ENCODE results near the gene PGAM2.

Gene PGAM2

DNA sequence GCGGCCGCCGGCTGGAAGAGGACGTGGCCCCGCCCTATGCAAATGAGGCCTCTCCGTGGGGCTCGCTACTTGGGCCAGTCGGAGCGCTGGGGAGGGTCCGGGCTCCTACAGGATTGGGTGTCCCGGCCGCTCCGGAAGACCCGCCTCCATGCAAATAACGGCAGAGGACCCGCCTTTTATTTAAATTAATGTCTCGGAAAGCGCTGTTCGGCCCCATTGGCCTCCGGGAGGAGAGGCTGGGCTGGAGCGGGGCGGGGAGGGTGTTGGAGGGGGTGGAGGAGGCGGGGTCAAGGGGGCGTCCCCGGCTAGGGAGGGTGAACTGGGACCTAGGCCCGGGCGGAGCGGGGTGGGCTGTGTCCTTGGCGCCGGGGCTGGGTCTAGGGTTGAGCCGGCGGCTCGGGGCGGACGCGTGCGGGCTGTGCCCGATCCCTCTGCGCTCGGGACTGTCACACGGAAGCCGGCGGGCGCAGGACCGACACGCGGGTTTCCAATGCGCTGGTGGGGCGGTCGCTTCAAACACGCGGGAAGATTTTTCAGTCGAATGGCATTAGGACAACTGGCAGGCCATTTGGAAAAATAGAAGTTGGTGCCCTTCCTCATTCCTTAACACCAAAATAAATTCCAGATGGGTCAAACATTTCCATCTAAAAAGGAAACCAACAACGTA lies 17.3 kb upstream of the PGAM2 start:
- peak; percentile 100 for DNase-seq

DNA sequence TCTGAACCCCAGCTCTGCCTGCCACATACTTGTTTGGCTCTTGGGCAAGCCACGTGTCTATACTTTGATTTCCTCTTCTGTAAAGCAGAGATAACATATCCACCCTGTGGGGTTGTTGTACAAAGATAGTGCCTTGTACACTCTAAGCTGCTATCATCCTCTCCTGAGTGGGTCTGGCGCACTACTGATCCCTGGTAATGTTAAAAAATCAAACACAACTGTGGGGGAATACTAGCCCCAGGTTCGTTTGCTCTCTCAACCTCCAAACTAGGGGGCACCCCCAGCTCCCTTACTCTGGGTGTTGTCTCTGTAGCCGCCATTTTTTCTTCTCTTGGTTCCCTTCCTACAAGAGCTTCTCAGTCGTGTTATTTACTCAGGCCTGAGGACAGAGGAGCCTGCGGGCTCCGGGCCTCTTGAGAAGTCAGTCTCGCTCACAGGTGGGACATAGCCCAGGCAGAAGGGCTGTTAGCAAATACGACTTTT lies 15.9 kb upstream of the PGAM2 start:
- DNase-seq, result peak; percentile 95

DNA sequence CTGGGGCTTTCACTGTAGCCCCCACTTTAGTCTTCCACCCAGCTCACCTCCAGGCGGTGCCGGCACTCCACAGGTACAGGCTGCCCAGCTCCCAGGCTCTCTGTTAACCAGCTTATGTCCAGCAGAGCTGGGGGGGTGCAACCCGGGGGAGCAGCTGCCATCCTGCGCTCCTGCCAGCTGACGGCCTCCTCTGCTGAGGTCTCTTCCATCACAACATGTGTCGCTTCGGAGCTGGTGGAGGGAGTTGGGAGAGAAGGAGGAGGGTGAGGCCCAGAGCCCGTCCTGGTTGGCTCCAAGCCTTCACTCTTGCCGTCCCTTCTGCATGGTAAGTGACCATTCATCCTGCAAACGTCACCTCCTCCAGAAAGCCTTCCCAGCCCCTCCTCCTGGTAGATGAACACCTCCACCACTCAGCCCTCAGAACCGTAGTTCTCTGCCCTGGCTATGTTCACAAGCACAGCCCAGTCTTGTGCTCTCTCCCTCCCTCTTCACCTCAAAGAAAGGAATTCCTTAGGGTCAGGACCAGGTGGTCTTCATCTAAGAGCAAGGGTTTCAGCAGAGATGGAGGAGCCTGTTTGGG lies 15.4 kb upstream of the PGAM2 start:
- DNase-seq, result no peak

DNA sequence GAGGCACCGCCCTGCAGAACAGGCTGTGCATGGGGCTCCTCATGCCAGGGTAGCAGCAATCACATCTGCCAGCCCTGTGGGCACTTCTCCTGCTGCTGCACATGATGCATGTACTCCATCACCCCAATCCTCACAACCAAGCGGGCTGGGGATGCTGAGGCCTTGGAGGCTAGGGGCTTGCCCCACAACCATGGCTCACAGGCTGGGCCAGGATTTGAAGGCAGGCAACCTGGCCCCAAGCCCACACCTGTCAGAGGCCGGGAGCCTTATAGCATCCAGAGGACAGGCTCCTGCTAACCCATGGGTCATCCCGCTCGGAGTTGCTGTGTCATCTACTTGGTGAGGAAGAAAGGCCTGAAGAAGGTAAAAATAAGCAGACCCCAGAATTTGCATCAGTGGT lies 14.8 kb upstream of the PGAM2 start:
- no peak for DNase-seq

DNA sequence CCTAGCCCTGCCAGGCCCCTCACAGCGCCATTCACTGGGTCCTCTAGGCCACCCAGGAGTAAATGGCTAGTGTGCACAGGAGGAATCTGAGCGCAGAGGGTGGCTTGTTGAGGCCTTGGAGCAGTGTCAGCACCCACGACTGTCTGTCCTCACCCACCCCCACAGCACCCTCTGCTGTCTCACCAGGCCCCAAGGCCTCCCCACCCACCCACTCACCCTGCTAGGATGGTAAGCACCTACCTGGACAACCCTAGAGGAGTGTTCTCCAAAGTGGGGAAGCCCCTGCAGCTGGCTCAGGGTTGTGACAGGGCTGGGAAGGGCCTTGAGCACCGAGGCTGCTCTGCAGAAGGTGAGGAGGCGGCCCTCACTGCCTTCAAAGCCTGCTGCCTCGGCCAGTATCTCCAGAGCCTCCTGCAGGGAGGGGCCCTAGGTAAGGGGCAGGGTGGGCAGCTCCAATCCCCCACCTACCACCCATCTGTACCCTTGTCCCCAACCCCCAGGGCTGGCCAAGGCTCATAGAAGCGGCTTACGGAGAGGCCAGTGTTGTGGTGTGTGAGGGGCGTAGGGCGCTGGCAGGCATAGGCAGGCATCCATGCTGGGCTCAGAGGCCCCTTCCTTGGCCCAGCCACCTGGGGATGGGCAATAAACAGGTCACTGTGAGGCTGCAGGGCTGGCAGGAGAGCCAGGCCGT lies 14.1 kb upstream of the PGAM2 start:
- no peak for DNase-seq

DNA sequence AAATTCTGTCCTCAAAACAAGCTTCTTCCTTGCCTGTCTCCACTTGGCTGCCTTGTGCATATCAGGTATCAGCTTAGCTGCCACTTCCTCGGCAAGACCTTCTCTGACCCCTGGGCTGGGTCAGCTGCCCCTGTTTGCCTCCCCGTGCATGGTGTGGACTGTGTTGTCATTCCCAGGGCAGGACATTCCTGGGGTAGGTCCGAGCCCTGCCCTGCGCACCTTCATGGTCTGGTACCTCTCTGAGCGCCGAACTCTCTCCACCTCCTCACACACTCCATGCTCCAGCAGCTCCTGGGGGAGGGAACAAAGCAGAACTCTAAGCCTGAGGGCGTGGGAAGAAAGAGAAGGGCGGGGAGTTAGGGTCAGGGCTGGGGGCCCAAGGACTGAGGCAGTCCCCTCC lies 13.2 kb upstream of the PGAM2 start:
- DNase-seq, result no peak

DNA sequence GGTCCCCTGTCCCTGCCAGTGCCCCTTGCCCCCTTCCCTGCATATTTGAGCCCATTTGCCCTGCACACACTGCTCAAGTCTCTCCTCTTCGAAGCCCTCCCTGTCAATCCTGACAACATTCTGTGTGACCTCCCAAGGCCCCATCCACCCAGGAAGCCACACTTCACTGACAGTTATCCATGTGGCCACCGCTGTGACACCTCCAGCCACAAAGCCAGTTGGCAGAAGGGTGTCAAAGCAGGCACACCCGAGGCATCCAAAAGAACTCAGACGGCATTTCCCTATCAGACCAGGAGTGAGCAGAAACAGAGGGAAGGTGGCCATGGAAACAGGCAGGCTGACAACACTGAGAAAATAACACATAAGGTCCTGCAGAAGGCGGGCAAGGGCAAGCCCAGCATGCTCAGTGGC lies 12.3 kb upstream of the PGAM2 start:
- DNase-seq, result no peak

DNA sequence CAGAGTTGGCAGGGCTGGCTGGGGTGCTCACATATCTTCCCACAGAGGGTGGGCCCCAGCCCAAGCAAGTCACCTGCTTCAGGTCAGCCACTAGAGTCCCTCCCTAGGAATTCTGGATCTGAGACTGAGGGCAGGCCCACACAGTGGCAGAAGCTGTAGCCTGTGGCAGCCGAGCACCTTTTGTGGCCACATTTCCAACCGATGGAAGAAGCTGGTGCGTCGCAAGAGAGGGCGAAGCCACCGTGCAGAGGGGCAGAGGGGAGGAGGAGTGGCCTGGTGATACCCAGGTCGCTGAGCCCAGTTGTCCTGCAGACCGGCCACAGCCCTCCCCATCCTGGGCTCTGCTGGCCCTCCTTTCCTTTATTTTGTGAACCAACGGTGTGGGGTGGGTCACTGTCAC lies 11.7 kb upstream of the PGAM2 start:
- no peak for DNase-seq

DNA sequence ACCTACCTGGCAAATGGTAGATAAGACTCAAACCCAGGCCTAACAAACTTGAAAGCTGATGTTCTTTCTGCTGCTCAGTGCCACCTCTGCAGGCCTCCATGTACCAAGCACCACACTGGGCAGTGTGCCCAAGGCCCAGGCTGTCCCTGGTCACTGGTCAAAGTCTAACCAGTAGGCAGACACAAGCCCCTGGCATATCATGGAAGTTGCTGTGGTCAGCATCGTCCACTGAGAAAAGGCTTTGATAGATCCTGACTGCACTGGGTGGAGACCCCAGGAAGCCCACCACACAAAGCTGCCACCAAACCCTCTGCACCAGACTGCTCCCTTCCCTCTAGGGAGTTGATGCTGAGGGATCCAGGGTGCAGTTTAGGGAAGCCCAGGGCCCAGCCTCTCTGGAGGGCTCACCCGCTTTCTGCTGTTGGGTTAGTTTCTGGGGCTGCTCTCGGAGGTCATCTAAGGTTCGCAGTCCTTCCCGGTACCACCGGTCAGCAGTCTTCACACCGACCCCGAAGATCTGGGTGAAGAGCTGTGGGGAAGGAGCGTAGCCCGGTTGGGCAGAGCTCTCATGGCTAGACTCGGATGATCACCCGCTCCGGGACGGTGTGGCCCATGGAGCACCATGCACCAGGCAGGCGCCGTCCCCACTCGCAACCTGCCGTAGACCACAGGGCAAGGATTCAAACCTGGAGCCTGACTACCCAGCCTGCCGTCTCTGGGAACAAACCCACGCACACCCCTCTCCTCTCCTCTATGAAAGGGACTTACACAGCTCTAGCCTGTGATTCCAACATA lies 10.9 kb upstream of the PGAM2 start:
- no peak for DNase-seq

DNA sequence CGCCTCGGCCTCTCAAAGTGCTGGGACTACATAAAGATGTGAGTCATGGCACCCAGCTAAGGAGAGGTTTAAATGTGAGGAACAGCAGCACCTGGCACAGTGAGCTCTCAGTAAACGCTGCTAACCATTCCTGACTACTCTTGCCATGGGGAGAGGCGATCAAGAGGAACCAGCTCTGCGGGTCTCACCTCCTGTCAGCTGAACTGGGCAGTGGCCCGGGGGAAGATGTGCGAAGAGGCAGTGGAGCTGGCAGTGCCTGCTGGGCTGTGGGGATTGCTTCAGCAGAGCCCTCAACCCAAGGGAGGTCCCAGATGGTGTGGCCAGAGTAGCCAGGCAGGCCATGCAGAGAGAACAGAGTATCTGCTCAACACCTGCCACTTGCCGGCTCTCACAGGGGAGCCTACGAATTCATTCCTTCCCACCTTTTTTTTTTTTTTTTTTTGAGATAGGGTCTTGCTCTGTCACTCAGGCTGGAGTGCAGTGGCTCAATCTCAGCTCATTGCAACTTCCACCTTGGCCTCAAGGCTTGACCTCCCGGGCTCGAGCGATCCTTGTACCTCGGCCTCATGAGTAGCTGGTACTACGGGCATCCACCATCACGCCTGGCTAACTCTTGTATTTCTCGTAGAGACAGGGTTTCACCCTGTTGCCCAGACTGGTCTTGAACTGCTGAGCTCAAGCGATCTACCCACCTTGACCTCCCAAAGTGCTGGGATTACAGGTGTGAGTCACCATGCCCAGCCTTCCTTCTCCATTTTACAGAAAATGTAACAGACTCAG lies 10.1 kb upstream of the PGAM2 start:
- no peak for DNase-seq

DNA sequence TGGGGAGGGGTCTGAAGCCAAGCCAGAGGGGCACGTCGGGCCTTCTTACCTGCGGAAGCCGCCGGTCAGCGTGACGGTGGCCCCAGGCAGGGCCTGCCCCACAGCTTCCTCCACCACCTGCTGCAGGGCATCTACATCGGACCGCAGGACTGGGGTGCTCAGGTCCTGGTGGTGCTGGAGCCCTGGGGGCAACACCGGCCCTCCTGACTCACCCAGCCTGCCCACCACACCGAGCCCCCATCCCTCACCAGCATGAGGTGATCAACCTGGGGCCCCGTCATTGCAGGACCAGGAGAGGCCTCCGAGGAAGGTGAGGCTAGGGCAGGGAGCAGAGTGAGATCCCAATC lies 9.0 kb upstream of the PGAM2 start:
- no peak for DNase-seq

DNA sequence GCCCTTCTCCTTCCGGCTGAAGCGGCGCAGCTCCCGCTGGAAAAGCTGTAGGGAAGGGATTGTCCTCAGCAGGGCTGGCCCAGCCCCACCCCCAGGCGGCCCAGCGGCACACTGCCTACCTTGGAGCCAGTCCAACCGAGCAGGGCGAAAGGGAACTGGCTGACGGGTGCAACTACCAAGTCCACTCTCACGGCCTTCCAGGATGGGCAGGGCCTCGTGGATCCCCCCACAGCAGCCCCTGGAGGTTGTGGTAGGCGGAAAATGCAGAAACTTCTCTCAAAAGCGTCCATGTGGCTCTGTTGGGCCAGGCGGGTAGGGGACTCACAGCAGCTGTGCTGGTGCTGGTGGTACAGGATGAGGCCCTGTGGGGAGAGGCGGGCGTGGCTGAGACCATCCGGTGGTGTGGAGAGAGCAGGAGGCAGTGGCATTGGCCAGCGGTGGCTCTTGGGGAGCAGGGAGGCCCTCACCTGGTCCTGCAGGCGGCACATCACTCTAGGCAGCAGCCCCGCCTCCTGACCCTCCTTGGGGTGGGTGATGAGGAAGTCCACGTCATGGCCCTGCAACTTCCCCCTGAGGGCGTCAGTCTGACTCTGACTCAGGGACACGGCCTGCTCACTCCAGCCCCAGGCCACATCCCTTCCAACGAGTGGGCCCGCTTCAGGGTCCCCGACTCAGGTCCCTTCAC lies 8.4 kb upstream of the PGAM2 start:
- peak; percentile 86 for DNase-seq

DNA sequence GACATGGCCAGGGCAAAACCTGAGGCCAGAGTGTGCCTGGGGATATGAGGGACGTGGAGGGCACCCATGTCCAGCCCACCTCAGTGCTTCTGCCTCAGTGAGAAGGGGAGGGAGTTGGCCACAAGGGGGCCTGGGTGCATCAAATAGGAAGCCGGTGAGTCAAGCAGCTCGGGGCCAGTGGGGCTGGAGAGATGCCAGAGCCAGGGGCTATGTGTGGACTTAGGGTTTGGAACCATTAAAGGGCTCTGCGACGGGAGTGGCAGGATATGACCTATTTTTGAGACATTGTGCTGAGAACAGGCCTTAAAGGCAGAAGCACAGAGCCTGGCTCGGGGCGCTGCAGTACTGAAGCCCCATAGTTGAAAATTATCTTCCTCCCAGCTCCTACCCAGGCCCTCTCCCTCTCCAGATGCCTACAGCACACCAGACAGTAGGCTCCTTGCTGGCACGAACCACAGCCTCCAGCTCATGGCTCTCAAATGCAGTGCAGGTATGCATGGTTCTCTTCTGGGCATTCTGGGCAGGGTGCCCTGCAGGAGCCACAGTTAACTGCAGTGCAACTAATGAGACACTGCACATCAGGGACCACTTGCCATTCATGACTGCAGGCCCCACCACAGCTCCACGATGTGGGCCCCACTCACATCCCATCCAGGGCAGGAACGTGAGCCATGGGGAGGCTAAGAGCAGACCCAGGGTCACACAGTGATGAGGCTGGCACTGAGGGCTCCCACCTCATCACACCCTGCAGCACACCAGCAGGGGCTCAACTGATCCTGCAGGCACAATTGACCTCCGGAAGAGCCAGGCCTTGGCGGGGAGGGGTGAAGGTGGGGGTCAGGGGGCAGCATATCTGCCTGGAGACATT lies 7.2 kb upstream of the PGAM2 start:
- peak; percentile 85 for DNase-seq

DNA sequence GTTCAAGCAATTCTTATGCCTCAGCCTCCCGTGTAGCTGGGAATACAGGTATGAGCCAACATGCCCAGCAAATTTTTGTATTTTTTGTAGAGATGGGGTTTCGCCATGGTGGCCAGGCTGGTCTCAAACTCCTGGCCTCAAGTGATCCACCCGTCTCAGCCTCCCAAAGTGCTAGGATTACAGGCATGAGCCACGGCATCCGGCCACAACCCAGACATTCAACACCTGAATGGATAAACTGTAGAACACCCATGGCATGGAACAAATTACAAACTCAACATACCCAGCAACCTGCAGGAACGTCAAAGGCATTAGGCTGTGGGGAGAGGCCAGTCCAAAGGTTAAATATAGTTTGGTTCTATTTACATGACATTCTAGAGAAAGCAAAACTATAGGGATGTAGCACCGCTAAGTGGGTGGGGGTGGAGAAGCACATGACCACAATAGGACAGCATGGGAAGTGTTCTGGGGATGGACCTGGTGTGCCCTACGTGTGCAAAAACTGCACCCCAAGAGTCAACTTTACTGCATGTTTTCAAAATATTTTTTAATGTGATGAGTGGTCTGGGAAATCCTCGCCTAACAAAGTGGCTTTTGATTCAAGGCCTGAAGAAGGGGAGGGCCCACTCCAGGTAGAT lies 6.5 kb upstream of the PGAM2 start:
- no peak for DNase-seq

DNA sequence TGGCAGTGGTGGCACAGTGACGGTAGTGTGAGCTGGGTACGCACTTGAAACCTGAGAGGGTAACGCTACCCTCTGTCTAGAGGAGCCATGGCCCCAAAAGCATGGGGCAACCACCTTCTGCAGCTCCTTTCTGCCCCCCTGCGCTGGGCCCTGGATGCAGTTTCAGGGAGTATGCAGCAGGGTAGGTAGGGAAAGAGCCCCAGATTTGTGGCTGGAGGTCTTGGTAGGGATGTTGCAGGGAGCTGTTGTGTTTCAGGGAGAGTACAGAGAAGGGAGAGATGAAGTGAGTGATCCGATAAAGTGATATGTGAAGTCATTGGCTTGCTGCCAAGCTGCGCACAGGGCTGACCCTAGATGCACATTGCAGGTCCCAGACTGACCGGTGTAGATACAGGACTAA lies 2.7 kb upstream of the PGAM2 start:
- no peak for DNase-seq

DNA sequence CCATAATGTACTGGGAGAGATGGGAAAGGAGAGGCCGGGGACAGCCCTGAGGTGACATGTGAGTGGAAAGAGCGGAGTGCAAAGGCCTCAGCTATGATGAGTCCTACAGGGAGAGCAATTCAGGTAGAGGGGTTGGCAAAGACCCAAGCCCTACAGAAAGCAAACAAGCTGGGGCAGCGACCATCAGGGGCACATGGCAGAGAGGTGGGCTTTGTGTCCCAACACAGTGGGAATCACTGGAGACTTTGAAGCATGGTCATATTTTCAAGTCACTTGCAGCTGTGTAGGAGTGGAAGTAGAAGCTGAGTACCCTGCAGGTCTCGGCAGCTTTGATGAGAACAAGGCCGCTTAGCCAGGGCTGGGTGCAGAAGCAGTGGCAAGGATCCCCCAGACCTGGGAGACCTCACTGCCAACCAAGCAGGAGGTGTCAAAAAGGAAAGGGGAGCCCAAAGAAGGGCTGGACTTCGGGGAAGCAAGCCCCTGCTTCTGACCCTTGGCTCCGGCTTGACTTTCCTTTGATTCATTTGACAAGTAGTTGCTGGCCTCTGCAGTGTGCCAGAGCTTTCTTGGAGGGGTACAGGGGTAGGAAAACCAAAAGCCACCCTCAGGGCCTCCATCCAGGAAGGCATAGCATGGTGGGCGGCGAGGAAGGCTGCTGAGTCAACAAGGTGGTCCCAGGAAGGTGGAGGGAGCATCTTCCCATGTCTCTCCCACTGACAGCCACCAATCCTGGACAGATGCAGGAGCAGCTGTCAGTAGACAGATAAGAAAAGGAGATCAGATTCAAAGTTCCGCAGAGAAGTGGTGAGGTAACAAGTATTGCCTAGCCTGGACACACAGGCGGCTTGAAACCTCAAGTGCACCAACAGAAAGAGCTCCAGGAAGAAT lies 1.9 kb upstream of the PGAM2 start:
- peak; percentile 18 for DNase-seq

DNA sequence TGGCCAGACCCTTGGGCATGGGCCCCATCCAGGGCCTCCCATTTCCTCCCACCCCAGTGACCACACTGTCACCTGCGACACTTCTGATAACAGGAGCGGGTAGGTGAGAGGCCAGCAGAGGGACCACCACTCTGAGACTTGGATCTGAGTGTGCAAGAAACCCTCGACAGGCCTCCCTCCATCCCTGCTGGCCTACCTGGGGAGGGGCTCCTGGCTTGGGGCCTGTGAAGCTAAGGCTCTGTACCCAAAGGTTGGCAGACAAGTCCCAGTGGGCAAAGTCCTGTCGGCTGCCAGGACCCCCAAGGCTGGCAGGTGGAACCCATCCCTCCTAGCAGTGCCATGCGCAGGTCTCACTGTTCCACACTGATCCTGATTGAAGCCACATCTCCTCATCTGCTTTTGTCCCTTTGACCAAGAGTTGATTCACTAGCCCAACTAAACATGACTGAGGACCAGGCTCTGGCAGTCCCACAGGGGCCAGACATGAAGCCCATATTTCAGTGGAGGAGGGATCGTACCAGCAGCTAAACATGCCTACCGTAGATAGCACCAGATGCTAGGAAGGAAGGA lies 1.2 kb upstream of the PGAM2 start:
- DNase-seq, result no peak

DNA sequence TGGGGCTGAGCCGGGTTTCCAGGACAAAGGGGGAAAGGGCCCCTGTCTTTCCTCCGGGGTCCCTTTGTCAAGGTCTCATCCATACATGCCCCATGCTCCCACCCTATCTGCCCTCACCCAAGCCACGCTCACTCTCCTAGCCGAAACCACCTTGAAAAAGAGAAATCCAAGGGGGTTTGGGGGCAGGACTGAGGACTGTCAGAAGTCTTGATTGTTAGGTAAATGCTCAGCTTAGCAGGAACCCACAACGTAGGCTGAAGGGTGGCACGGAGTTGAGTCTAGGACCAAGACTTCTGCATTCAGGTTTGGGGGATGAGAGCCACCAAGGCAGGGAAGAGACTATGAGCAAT lies 719 bp upstream of the PGAM2 start:
- peak; percentile 33 for DNase-seq

DNA sequence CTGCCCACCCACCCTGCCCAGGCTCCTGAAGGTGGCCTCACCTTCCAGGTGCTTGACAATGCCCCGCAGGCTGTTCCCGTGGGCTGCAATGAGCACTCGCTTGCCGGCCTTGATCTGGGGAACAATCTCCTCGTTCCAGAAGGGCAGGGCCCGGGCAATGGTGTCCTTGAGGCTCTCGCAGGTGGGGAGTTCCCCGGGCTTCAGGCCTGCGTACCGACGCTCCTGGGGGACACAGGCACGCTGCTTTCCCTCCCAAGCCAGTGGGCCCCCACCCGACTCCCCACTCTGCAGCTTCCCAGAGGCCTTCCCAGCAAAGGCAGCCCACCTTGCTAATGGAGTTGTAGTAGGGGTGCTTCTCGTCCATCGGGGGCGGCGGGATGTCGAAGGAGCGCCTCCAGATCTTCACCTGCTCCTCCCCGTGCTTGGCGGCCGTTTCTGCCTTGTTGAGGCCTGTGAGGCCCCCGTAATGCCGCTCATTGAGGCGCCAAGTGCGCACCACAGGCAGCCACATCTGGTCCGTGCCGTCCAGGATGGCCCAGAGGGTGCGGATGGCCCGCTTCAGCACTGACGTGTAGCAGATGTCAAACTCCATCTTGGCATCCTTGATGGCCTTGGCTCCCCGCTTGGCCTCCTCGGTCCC lies 456 bp downstream of the PGAM2 start:
- DNase-seq, result peak; percentile 26

All from hematopoietic multipotent progenitor cell treated with erythropoietin and hydrocortisone succinate and interleukin-3 and kit ligand, for 4 days (in vitro differentiated cells).